ENCODE data around the gene ZC3H12D.

Gene ZC3H12D

GRCh38 chr6:149448821-149449453, 35.9 kb downstream of the ZC3H12D start:
- no peaks in the 10 kb centered on the region for H3K36me3 ChIP-seq (replicated peaks; ENCODE audit: insufficient read depth, low read length)
- no peaks in the 10 kb centered on the region for H3K9me3 ChIP-seq (replicated peaks; ENCODE audit: insufficient read depth, low read length)
- H3K79me2 ChIP-seq (ENCODE audit: low read length): no peaks in the 10 kb centered on the region
- DNase-seq: no peak
- H3K4me1 ChIP-seq (ENCODE audit: low read length): no peaks in the 10 kb centered on the region
- H3K9ac ChIP-seq (ENCODE audit: low read length): no peak overlapping the region
- H2AFZ ChIP-seq (ENCODE audit: low read length): no peak overlapping the region
- no peaks in the 10 kb centered on the region for H3K9me2 ChIP-seq (replicated peaks; ENCODE audit: insufficient read depth, low read length)
- no peak overlapping the region for H3K4me2 ChIP-seq (ENCODE audit: low read depth, low read length)
- TF ChIP-seq EZH2 (optimal IDR thresholded peaks at IDR 0.05; ENCODE audit: low read depth, low read length) (no peak), EZH2phosphoT487 (IDR thresholded peaks at IDR 0.05; ENCODE audit: low read length) (no peak), CTCF (IDR thresholded peaks at IDR 0.05; ENCODE audit: low read length) (no peak)
- H4K20me1 ChIP-seq (ENCODE audit: insufficient read depth, low read length): no peaks in the 10 kb centered on the region
- H3K27ac ChIP-seq (ENCODE audit: low read length): no peak overlapping the region
- H3K4me3 ChIP-seq (ENCODE audit: low read length): no peak overlapping the region
- H3K27me3 ChIP-seq (replicated peaks; ENCODE audit: insufficient read depth, low read length): no peaks in the 10 kb centered on the region
- H3F3A ChIP-seq (ENCODE audit: insufficient read depth, low read length): no peaks in the 10 kb centered on the region

DNA sequence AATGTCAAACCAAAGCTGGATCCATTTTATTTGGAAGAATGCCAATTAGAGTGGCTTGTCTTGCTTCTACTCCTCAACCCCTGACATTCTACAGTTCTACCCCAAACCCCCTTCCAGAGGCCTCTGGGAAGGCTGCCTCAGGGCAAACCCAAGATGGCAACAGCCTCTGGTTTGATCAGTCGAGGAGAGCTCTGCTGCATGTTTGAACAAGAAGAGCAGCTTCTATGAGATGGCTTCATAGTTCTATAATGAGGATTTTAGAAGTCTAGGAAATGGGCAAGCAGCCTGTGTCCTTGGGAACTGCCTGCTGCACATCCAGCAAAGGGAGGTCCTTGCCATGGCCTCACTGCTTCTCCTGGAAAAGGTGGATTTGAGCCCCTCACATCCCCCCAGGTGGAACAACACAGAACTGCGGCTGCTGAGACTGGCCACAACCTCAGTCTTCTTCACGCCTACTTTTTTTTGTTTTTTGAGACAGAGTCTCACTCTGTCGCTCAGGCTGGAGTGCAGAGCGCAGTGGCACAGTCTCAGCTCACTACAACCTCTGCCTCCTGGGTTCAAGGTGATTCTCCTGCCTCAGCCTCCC, 37.9 kb downstream of the ZC3H12D start:
- Histone ChIP-seq H3K9me3 (replicated peaks; ENCODE audit: insufficient read depth, low read length) (no peaks in the 10 kb centered on the region), H3K9ac (ENCODE audit: low read length) (no peak overlapping the region), H3K27me3 (replicated peaks; ENCODE audit: insufficient read depth, low read length) (no peaks in the 10 kb centered on the region), H3K27ac (ENCODE audit: low read length) (no peak overlapping the region), H3K36me3 (replicated peaks; ENCODE audit: insufficient read depth, low read length) (no peaks in the 10 kb centered on the region), H3K4me2 (ENCODE audit: low read depth, low read length) (no peak overlapping the region), H4K20me1 (ENCODE audit: insufficient read depth, low read length) (no peaks in the 10 kb centered on the region), H3K79me2 (ENCODE audit: low read length) (no peaks in the 10 kb centered on the region), H3F3A (ENCODE audit: insufficient read depth, low read length) (no peaks in the 10 kb centered on the region), H3K4me1 (ENCODE audit: low read length) (no peaks in the 10 kb centered on the region), H2AFZ (ENCODE audit: low read length) (no peak overlapping the region), H3K4me3 (ENCODE audit: low read length) (no peak overlapping the region), H3K9me2 (replicated peaks; ENCODE audit: insufficient read depth, low read length) (no peaks in the 10 kb centered on the region)
- DNase-seq: no peak
- TF ChIP-seq CTCF (IDR thresholded peaks at IDR 0.05; ENCODE audit: low read length): no peak
- TF ChIP-seq EZH2phosphoT487 (IDR thresholded peaks at IDR 0.05; ENCODE audit: low read length): no peak
- TF ChIP-seq EZH2 (optimal IDR thresholded peaks at IDR 0.05; ENCODE audit: low read depth, low read length): no peak

- no peaks in the 10 kb centered on the region for H3K79me2 ChIP-seq (ENCODE audit: low read length)
- no peaks in the 10 kb centered on the region for H4K20me1 ChIP-seq (ENCODE audit: insufficient read depth, low read length)
- no peak overlapping the region for H3K27ac ChIP-seq (ENCODE audit: low read length)
- H3K27me3 ChIP-seq (replicated peaks; ENCODE audit: insufficient read depth, low read length): no peaks in the 10 kb centered on the region
- DNase-seq: no peak
- H3K4me1 ChIP-seq (ENCODE audit: low read length): no peaks in the 10 kb centered on the region
- H3K9me3 ChIP-seq (replicated peaks; ENCODE audit: insufficient read depth, low read length): no peaks in the 10 kb centered on the region
- H3K36me3 ChIP-seq (replicated peaks; ENCODE audit: insufficient read depth, low read length): no peaks in the 10 kb centered on the region
- H3K9ac ChIP-seq (ENCODE audit: low read length): no peak overlapping the region
- H3K4me2 ChIP-seq (ENCODE audit: low read depth, low read length): no peak overlapping the region
- no peaks in the 10 kb centered on the region for H3F3A ChIP-seq (ENCODE audit: insufficient read depth, low read length)
- no peak overlapping the region for H3K4me3 ChIP-seq (ENCODE audit: low read length)
- no peak overlapping the region for H2AFZ ChIP-seq (ENCODE audit: low read length)
- TF ChIP-seq CTCF (IDR thresholded peaks at IDR 0.05; ENCODE audit: low read length) (no peak), EZH2phosphoT487 (IDR thresholded peaks at IDR 0.05; ENCODE audit: low read length) (no peak), EZH2 (optimal IDR thresholded peaks at IDR 0.05; ENCODE audit: low read depth, low read length) (no peak)
- no peaks in the 10 kb centered on the region for H3K9me2 ChIP-seq (replicated peaks; ENCODE audit: insufficient read depth, low read length)
These were observed 39.2 kb downstream of the ZC3H12D start for GRCh38 chr6:149445573-149445972.

Data from MM.1S (cell line).